ENCODE measurements around the gene SULT4A1.

SULT4A1 gene

GRCh38 chr22:43852573-43853327 is 9.6 kb downstream of the SULT4A1 start:
- TF ChIP-seq CTCF (IDR thresholded peaks at IDR 0.05; ENCODE audit: control insufficient read depth, insufficient read depth, low read depth, low read length, missing control alignments) = no peak
- no peak for DNase-seq (ENCODE audit: low read depth)
- no peak overlapping the region for H3K4me3 ChIP-seq (ENCODE audit: control insufficient read depth, low read depth, low read length)

- TF ChIP-seq CTCF (IDR thresholded peaks at IDR 0.05; ENCODE audit: control insufficient read depth, insufficient read depth, low read depth, low read length, missing control alignments) = no peak
- DNase-seq (ENCODE audit: low read depth) = no peak
- H3K4me3 ChIP-seq (ENCODE audit: control insufficient read depth, low read depth, low read length) = no peak overlapping the region
Observed at GRCh38 chr22:43851979-43852307, 10.4 kb downstream of the SULT4A1 start.

- no peak for TF ChIP-seq CTCF (IDR thresholded peaks at IDR 0.05; ENCODE audit: control insufficient read depth, insufficient read depth, low read depth, low read length, missing control alignments)
- DNase-seq (ENCODE audit: low read depth) = no peak
- H3K4me3 ChIP-seq (ENCODE audit: control insufficient read depth, low read depth, low read length) = no peak overlapping the region
Observed at GRCh38 chr22:43851058-43851978, 11.0 kb downstream of the SULT4A1 start.

- H3K4me3 ChIP-seq (ENCODE audit: control insufficient read depth, low read depth, low read length) = no peak overlapping the region
- no peak for DNase-seq (ENCODE audit: low read depth)
- peak; percentile 1 for TF ChIP-seq CTCF (IDR thresholded peaks at IDR 0.05; ENCODE audit: control insufficient read depth, insufficient read depth, low read depth, low read length, missing control alignments)
Observed at GRCh38 chr22:43850529-43850928, 11.8 kb downstream of the SULT4A1 start.

GRCh38 chr22:43849731-43850130 is 12.6 kb downstream of the SULT4A1 start:
- TF ChIP-seq CTCF (IDR thresholded peaks at IDR 0.05; ENCODE audit: control insufficient read depth, insufficient read depth, low read depth, low read length, missing control alignments) = no peak
- no peak for DNase-seq (ENCODE audit: low read depth)
- no peak overlapping the region for H3K4me3 ChIP-seq (ENCODE audit: control insufficient read depth, low read depth, low read length)

- TF ChIP-seq CTCF (IDR thresholded peaks at IDR 0.05; ENCODE audit: control insufficient read depth, insufficient read depth, low read depth, low read length, missing control alignments) = peak; percentile 65
- DNase-seq (ENCODE audit: low read depth) = no peak
- no peak overlapping the region for H3K4me3 ChIP-seq (ENCODE audit: control insufficient read depth, low read depth, low read length)
Observed at GRCh38 chr22:43848366-43849171, 13.7 kb downstream of the SULT4A1 start.

Data from AG09309 (cell line).